Brain microvascular endothelial cell (primary cell): ENCODE data around the gene THADA.

ENCODE experiments used
- DNase-seq: peaks from one replicate; pipeline ENCODE4 v3.0.0-alpha.2; 2020
- H3K27ac ChIP-seq: fragments of 250-450 bp; sonication (Bioruptor Pico); 2 replicates; pipeline ENCODE4 v1.5.1; 2020; ENCODE audit warnings: mild to moderate bottlenecking, moderate library complexity
- H3K27me3 ChIP-seq: fragments of 250-450 bp; sonication (Bioruptor Pico); replicated peaks from 2 replicates; pipeline ENCODE4 v1.5.1; 2020; ENCODE audit warnings: mild to moderate bottlenecking
- H3K36me3 ChIP-seq: fragments of 250-450 bp; sonication (Bioruptor Pico); replicated peaks from 2 replicates; pipeline ENCODE4 v1.5.1; 2020; ENCODE audit warnings: mild to moderate bottlenecking
- H3K4me3 ChIP-seq: 2 replicates; pipeline ENCODE4 v1.5.1; 2011; ENCODE audit warnings: low read depth, mild to moderate bottlenecking, control low read depth, low read length, moderate library complexity
- CTCF ChIP-seq: IDR thresholded peaks from 2 replicates; pipeline ENCODE4 v1.5.1; 2011; ENCODE audit warnings: low read depth, mild to moderate bottlenecking, moderate library complexity, low read length, control low read depth, inconsistent platforms; ENCODE audit errors: missing control alignments
- in situ Hi-C: cut with HindIII; loops from 2 replicates; pipeline ENCODE4 v1.10.0; 2017; ENCODE audit warnings: low sequenced_read_pairs, low pct_ligation_motif_present

The THADA gene

GRCh38 chr2:43410055-43410604 lies 185.7 kb downstream of the THADA start:
- no peak overlapping the region for H3K4me3 ChIP-seq
- DNase-seq: no peak

GRCh38 chr2:43408407-43409160 lies 187.3 kb downstream of the THADA start:
- Histone ChIP-seq H3K36me3 (no peaks in the 10 kb centered on the region), H3K27ac (no peak overlapping the region), H3K27me3 (no peaks in the 10 kb centered on the region), H3K4me3 (no peak overlapping the region)
- DNase-seq: no peak
- in situ Hi-C loops: no loop called here
- TF ChIP-seq CTCF: no peak

More at GRCh38 chr2:43410055-43410604, 185.7 kb downstream of the THADA start:
- in situ Hi-C loops: no loop called here
- TF ChIP-seq CTCF: no peak
- no peaks in the 10 kb centered on the region for H3K27me3 ChIP-seq
- H3K36me3 ChIP-seq: no peaks in the 10 kb centered on the region
- H3K27ac ChIP-seq: no peak overlapping the region

GRCh38 chr2:43407935-43408334 lies 187.9 kb downstream of the THADA start:
- Histone ChIP-seq H3K4me3 (no peak overlapping the region), H3K36me3 (no peaks in the 10 kb centered on the region), H3K27ac (no peak overlapping the region), H3K27me3 (no peaks in the 10 kb centered on the region)
- DNase-seq: no peak
- TF ChIP-seq CTCF: no peak
- in situ Hi-C loops: no loop called here

- H3K36me3 ChIP-seq: no peaks in the 10 kb centered on the region
- no peak for DNase-seq
- in situ Hi-C loops: no loop called here
- no peak overlapping the region for H3K4me3 ChIP-seq
- no peak for TF ChIP-seq CTCF
- no peaks in the 10 kb centered on the region for H3K27me3 ChIP-seq
- no peak overlapping the region for H3K27ac ChIP-seq
Observed at GRCh38 chr2:43406651-43407279, 189.1 kb downstream of the THADA start.

- no peak for TF ChIP-seq CTCF
- no peaks in the 10 kb centered on the region for H3K36me3 ChIP-seq
- no peak overlapping the region for H3K4me3 ChIP-seq
- in situ Hi-C loops: no loop called here
- no peaks in the 10 kb centered on the region for H3K27me3 ChIP-seq
- DNase-seq: no peak
- no peak overlapping the region for H3K27ac ChIP-seq
Observed at GRCh38 chr2:43405829-43406228, 190.0 kb downstream of the THADA start.
